Coronary artery (tissue), 2 donors: ENCODE data around the gene FMC1.
"Not testable (repeated sequence)": the region's sequence is repeated elsewhere in the genome, so short reads cannot be mapped to it uniquely, and the experiment has no call there.

ENCODE experiments used
- DNase-seq: peaks from one replicate; pipeline ENCODE4 v3.0.0-alpha.2; 2017; ENCODE audit warnings: low spot score
- H3K27ac ChIP-seq, 2 donors: fragments of 200-600 bp; sonication (generic); one replicate each; pipeline ENCODE4 v1.5.1; 2016 to 2019
- H3K4me3 ChIP-seq: fragments of 200-600 bp; sonication (generic); 2 replicates; pipeline ENCODE4 v1.5.1; 2016; ENCODE audit warnings: mild to moderate bottlenecking, moderate library complexity
- TF ChIP-seq, protein P1 (sequence below): fragments of 200-600 bp; sonication (generic); IDR thresholded peaks from one replicate; pipeline ENCODE4 v1.5.1; 2019; ENCODE audit warnings: antibody characterized with exemption

Gene FMC1

DNA sequence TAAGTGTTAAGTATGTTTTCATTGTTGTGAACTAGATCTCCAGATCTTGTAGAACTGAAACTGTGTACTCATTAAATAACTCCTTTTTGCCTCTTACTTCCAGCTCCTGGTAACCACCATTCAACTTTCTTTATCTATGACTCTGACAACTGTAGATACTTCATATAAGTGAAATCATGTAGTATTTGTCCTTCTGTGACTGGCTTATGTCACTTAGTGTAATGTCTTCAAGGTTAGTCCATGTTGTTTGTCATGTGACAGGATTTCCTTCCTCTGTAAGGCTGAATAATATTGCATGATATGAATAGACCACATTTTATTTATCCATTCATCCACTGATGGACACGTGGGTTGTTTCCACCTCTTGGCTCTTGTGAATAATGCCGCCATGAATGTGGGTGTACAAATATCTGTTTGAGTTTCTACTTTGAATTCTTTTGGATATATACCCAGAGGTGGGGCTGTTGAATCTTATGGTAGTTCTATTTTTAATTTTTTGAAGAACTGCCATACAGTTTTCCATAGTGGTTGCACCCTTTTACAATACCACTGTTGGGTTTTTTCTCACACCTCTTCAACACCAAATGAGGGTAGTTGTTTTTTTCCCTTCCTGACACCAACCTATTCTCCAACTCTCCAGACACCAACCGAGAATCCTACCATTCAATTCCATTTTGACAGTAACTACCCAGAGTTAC, 10.7 kb upstream of the FMC1 start:
- no peak for DNase-seq
- Histone ChIP-seq H3K27ac (no peak overlapping the region), H3K4me3 (no peak overlapping the region)
- TF ChIP-seq, protein P1, sequence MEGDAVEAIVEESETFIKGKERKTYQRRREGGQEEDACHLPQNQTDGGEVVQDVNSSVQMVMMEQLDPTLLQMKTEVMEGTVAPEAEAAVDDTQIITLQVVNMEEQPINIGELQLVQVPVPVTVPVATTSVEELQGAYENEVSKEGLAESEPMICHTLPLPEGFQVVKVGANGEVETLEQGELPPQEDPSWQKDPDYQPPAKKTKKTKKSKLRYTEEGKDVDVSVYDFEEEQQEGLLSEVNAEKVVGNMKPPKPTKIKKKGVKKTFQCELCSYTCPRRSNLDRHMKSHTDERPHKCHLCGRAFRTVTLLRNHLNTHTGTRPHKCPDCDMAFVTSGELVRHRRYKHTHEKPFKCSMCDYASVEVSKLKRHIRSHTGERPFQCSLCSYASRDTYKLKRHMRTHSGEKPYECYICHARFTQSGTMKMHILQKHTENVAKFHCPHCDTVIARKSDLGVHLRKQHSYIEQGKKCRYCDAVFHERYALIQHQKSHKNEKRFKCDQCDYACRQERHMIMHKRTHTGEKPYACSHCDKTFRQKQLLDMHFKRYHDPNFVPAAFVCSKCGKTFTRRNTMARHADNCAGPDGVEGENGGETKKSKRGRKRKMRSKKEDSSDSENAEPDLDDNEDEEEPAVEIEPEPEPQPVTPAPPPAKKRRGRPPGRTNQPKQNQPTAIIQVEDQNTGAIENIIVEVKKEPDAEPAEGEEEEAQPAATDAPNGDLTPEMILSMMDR, result no peak

- Histone ChIP-seq H3K27ac (no peak overlapping the region), H3K4me3 (no peak overlapping the region)
- DNase-seq, result no peak
- TF ChIP-seq, protein P1, result no peak
These were observed 8.3 kb upstream of the FMC1 start for GRCh38 chr7:139332697-139333359.

GRCh38 chr7:139333443-139333842, 7.7 kb upstream of the FMC1 start:
- DNase-seq, H3K27ac ChIP-seq, H3K4me3 ChIP-seq: not testable (repeated sequence)

- no peak for DNase-seq
- Histone ChIP-seq H3K4me3 (no peak overlapping the region), H3K27ac (no peak overlapping the region)
- TF ChIP-seq, protein P1, result no peak
These were observed 6.6 kb upstream of the FMC1 start for GRCh38 chr7:139334399-139335150.

GRCh38 chr7:139339025-139339424, 2.1 kb upstream of the FMC1 start:
- TF ChIP-seq, protein P1, result no peak
- DNase-seq, result no peak
- Histone ChIP-seq H3K4me3 (no peak overlapping the region), H3K27ac (no peak overlapping the region)

- Histone ChIP-seq H3K27ac (peak overlapping the region; percentile 99 to 100), H3K4me3 (peak overlapping the region; percentile 97)
- DNase-seq, result no peak
- TF ChIP-seq, protein P1, result no peak
These were observed 1.5 kb upstream of the FMC1 start for GRCh38 chr7:139339698-139340036.

- Histone ChIP-seq H3K27ac (peak overlapping the region; percentile 99 to 100), H3K4me3 (peak overlapping the region; percentile 97)
- DNase-seq, result peak; percentile 99
- TF ChIP-seq, protein P1, result no peak
These were observed 915 bp upstream of the FMC1 start for GRCh38 chr7:139340037-139340807.
